Fibroblast of lung (primary cell): ENCODE data around the gene GRIK5. TPM values are rescaled to one million over a fixed set of nuclear protein-coding genes. Genes with fewer than 3 reads are reported as not detected.

Experiments
- DNase-seq, 2 donors: peaks; one replicate each; pipeline versions ENCODE4 v3.0.0 to v3.0.0-alpha.2; 2010; ENCODE audit warnings: low read depth in 2 of 2
- H2AFZ ChIP-seq: 2 replicates; pipeline ENCODE4 v1.5.1; 2012; ENCODE audit warnings: low read length, control low read depth, inconsistent platforms
- H3K27ac ChIP-seq: 2 replicates; pipeline ENCODE4 v1.5.1; 2011; ENCODE audit warnings: low read length, control low read depth; ENCODE audit not compliant: insufficient read depth
- H3K27me3 ChIP-seq: 2 replicates; pipeline ENCODE4 v1.5.1; 2011; ENCODE audit warnings: mild to moderate bottlenecking, low read length; ENCODE audit not compliant: control insufficient read depth, insufficient read depth
- H3K36me3 ChIP-seq: 2 replicates; pipeline ENCODE4 v1.5.1; 2011; ENCODE audit warnings: low read length; ENCODE audit not compliant: control insufficient read depth, insufficient read depth
- H3K4me1 ChIP-seq: 2 replicates; pipeline ENCODE4 v1.5.1; 2011; ENCODE audit warnings: low read length; ENCODE audit not compliant: control insufficient read depth, insufficient read depth; ENCODE audit errors: extremely low read depth
- H3K4me2 ChIP-seq: 2 replicates; pipeline ENCODE4 v1.5.1; 2011; ENCODE audit warnings: low read length, control low read depth; ENCODE audit not compliant: insufficient read depth; ENCODE audit errors: extremely low read depth
- H3K4me3 ChIP-seq, 4 experiments: fragments of 200-600 bp in 1 of 4; sonication (generic) in 1 of 4; replicated peaks in 1 of 4; 2 replicates each; pipeline ENCODE4 v1.5.1; 2011 to 2016; ENCODE audit warnings: low read length in 4 of 4, low read depth in 3 of 4, mild to moderate bottlenecking in 3 of 4, control low read depth in 2 of 4, inconsistent platforms in 1 of 4, mixed read lengths in 1 of 4; ENCODE audit not compliant: insufficient read depth in 1 of 4; ENCODE audit errors: control extremely low read depth in 1 of 4
- H3K79me2 ChIP-seq: 2 replicates; pipeline ENCODE4 v1.5.1; 2012; ENCODE audit warnings: mild to moderate bottlenecking, low read length, inconsistent platforms; ENCODE audit not compliant: control insufficient read depth, insufficient read depth
- H3K9ac ChIP-seq: 2 replicates; pipeline ENCODE4 v1.5.1; 2011; ENCODE audit warnings: mild to moderate bottlenecking, low read length, control low read depth; ENCODE audit not compliant: insufficient read depth
- H3K9me3 ChIP-seq: 2 replicates; pipeline ENCODE4 v1.5.1; 2012; ENCODE audit warnings: low read depth, low read length; ENCODE audit not compliant: control insufficient read depth, insufficient read depth
- H4K20me1 ChIP-seq: 2 replicates; pipeline ENCODE4 v1.5.1; 2011; ENCODE audit warnings: low read length; ENCODE audit not compliant: control insufficient read depth, insufficient read depth; ENCODE audit errors: extremely low read depth
- CTCF ChIP-seq, 2 donors: IDR thresholded peaks in 1 of 2; conservative IDR thresholded peaks in 1 of 2; 1 replicate in 1 of 2; 2 replicates in 1 of 2; pipeline ENCODE4 v1.5.1; 2011 to 2012; ENCODE audit warnings: low read length in 2 of 2, control low read depth in 1 of 2, inconsistent platforms in 1 of 2, low read depth in 1 of 2, mild to moderate bottlenecking in 1 of 2
- EZH2 ChIP-seq: IDR thresholded peaks from 2 replicates; pipeline ENCODE4 v1.5.1; 2012; ENCODE audit warnings: low read length, control low read depth, mild to moderate bottlenecking; ENCODE audit errors: missing control alignments
- polyA plus RNA-seq, 2 donors: library from polyadenylated mRNA; depleted of rRNA in 1 of 2; stranded (reverse) in 1 of 2; unstranded in 1 of 2; fragments of >200 nt; gene quantifications; 2 replicates each; pipeline ENCODE4 v1.2.1, GENCODE V29; 2011 to 2012; ENCODE audit warnings: missing spikeins in 1 of 2
- total RNA-seq: library from RNA; depleted of rRNA; stranded (reverse); fragments of >200 nt; gene quantifications from 2 replicates; pipeline ENCODE4 v1.2.1, GENCODE V29; 2014

Gene GRIK5
- total and polyA plus RNA-seq, 2 donors (not counting 1 experiment from before 2014, with no cell fraction given) = 0.03 to 3.5 TPM

GRCh38 chr19:42113641-42114348 is 43.8 kb upstream of the GRIK5 start:
- peak overlapping the region in 1 of 4 experiments; percentile 7 for H3K4me3 ChIP-seq
- H3K36me3 ChIP-seq = no peaks in the 10 kb centered on the region
- TF ChIP-seq CTCF (conservative IDR thresholded peaks at IDR 0.05 in 1 of 2, IDR thresholded peaks at IDR 0.05 in 1 of 2; ENCODE audit: low read depth in 1 of 2, low read length in 2 of 2) = peak; percentile 34 to 39
- no peak for TF ChIP-seq EZH2
- peaks cover 35% of the 10 kb centered on the region for H3K4me1 ChIP-seq
- H3K9ac ChIP-seq = no peak overlapping the region
- H4K20me1 ChIP-seq = no peaks in the 10 kb centered on the region
- peak; percentile 87 to 98 for DNase-seq
- H3K27me3 ChIP-seq = no peaks in the 10 kb centered on the region
- peak overlapping the region; percentile 1 for H2AFZ ChIP-seq
- H3K79me2 ChIP-seq = no peaks in the 10 kb centered on the region
- H3K9me3 ChIP-seq = no peaks in the 10 kb centered on the region
- peak overlapping the region; percentile 70 for H3K4me2 ChIP-seq
- H3K27ac ChIP-seq = peak overlapping the region; percentile 82

GRCh38 chr19:42111811-42112210 is 41.8 kb upstream of the GRIK5 start:
- H3K9ac ChIP-seq = no peak overlapping the region
- no peaks in the 10 kb centered on the region for H4K20me1 ChIP-seq
- peaks cover 35% of the 10 kb centered on the region for H3K4me1 ChIP-seq
- H3K27me3 ChIP-seq = no peaks in the 10 kb centered on the region
- TF ChIP-seq CTCF (conservative IDR thresholded peaks at IDR 0.05 in 1 of 2, IDR thresholded peaks at IDR 0.05 in 1 of 2; ENCODE audit: low read depth in 1 of 2, low read length in 2 of 2) (no peak), EZH2 (no peak)
- H3K4me2 ChIP-seq = peak overlapping the region; percentile 61
- H3K27ac ChIP-seq = peak overlapping the region; percentile 82
- H2AFZ ChIP-seq = no peak overlapping the region
- H3K79me2 ChIP-seq = no peaks in the 10 kb centered on the region
- no peak overlapping the region for H3K4me3 ChIP-seq
- peak in 1 of 2 donors; percentile 76 for DNase-seq
- no peaks in the 10 kb centered on the region for H3K36me3 ChIP-seq
- H3K9me3 ChIP-seq = no peaks in the 10 kb centered on the region

GRCh38 chr19:42111384-42111783 is 41.4 kb upstream of the GRIK5 start:
- TF ChIP-seq EZH2 (no peak), CTCF (conservative IDR thresholded peaks at IDR 0.05 in 1 of 2, IDR thresholded peaks at IDR 0.05 in 1 of 2; ENCODE audit: low read depth in 1 of 2, low read length in 2 of 2) (no peak)
- Histone ChIP-seq H3K27me3 (no peaks in the 10 kb centered on the region), H3K4me1 (peaks cover 35% of the 10 kb centered on the region), H3K36me3 (no peaks in the 10 kb centered on the region), H4K20me1 (no peaks in the 10 kb centered on the region), H3K4me3 (no peak overlapping the region), H3K27ac (peak overlapping the region; percentile 82), H3K9me3 (no peaks in the 10 kb centered on the region), H2AFZ (no peak overlapping the region), H3K9ac (no peak overlapping the region), H3K4me2 (peak overlapping the region; percentile 61), H3K79me2 (no peaks in the 10 kb centered on the region)
- DNase-seq = peak in 1 of 2 donors; percentile 80
